GM19328 (cell line): ENCODE results near the gene ADISSP.

Source experiments
- ATAC-seq: cut with Tn5 transposase; IDR thresholded peaks from one replicate; pipeline ENCODE4 v1.9.1; 2021; ENCODE audit warnings: mild to moderate bottlenecking, moderate library complexity; ENCODE audit not compliant: unreplicated experiment

ADISSP gene

GRCh38 chr20:3782597-3782996 is 15.0 kb upstream of the ADISSP start:
- no peak for ATAC-seq

DNA sequence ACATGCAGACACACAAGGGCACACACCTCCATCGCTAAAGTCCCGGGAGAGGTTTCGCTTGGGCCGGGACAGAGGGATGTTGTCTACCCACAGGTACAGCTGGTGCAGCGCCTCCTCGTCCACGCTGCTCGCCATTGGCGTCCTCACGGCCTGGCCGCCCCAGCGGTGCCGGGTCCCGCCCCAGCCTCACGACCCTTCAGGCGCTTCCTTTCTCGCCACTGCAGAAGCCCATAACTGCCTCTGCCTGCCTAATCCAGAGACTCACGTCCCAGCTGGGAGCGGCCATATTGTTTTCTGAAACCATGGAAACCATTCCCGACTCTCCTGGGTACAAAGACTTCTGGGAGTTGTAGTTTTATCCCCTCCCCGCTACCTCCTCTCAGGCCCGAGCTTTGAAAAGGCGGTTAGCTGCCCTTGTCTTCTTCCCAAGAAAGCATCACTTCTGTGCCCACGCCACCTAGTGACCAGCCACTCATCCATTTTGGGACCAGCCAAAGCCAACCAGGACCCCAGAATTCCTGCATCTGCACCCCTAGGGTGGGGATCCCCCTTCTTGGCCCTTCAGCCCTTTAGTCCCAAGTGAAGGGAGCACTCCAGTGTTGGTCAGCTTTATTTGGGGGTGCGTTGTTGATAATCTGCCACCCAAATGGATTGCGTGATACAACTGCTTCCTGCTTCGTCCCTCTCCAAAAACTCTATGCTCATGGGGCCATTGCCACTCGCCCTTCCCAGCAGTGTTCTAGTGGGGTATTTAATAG is 13.8 kb upstream of the ADISSP start, which contains the start of gene SPEF1:
TSS of gene SPEF1 (minus strand) at position 296 of the 758 bp plus-strand sequence. CDS start at position 135, 161 bp downstream.
- peak; percentile 59 for ATAC-seq

DNA sequence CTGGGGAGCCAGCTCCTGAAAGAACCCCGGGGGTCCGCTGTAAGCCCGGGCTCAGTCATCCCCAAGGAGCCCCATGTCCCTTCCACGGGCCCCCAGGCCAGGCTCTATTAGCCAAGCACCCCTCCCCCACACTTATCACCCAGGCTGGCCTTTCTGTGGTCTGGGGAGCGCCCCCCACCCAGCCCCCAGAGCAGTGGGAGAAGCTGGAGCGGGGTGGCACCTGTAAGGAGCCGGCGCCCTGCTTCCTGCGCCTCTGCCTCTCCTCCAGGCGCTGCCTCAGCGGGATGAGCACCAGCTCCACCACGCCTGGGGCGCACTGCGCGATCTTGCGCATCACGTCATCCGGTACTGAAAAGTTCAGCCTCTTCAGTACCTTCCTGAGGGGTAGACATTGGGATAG is 11.4 kb upstream of the ADISSP start:
- ATAC-seq = no peak

GRCh38 chr20:3777716-3778629 is 10.4 kb upstream of the ADISSP start:
- ATAC-seq = no peak

- no peak for ATAC-seq
These were observed 9.8 kb upstream of the ADISSP start for GRCh38 chr20:3777381-3777715.

DNA sequence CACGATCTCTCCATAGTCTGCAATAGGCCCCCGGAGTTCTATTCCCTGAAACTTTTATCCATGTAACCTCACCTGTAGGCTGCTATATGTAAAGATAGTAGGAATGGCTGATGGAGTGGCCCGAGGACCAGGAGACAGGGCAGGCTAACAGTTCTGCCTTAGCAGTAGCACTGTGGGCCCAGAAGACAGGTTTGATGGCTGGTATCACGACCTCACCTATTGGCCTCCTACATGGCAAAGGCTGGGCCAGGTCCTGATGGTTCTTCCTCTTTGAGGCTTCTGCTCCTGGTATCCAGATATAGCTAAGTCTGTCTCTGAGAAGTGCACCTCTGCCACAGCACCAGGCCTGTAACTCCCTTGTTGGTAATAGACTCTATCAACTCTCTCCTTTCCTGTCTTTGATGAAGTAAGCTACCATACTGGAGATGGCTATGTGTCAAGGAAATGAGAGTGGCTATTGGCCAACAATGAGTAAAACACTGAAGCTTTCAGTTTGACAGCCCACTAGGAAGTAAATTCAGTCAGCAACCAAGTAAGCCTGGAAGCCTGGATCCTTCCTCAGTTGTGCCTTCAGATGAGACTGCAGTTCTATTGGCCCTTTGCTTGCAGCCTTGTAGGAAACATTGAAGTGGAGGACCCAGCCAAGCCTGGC is 8.0 kb upstream of the ADISSP start:
- no peak for ATAC-seq

DNA sequence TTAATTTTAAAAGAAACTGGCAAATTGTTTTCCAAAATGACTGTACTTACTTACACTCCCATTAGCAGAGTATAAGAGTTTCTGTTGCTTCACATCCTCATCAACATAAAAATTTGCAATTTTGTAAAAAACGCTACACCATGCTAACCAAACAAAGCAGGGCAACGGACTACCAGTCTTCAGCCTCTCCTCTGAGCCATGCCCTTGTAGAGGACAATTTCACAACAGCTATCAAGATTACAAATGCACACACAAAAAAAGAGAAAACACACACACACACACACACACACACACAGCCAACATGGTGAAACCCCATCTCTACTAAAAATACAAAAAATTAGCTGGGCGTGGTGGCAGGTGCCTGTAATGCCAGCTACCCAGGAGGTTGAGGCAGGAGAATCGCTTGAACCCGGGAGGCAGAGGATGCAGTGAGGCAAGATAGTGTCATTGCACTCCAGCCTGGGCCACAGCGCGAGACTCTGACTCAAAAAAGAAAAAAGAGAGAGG is 4.1 kb upstream of the ADISSP start:
- no peak for ATAC-seq

GRCh38 chr20:3768342-3769130 is 983 bp upstream of the ADISSP start:
- ATAC-seq = peak; percentile 35

DNA sequence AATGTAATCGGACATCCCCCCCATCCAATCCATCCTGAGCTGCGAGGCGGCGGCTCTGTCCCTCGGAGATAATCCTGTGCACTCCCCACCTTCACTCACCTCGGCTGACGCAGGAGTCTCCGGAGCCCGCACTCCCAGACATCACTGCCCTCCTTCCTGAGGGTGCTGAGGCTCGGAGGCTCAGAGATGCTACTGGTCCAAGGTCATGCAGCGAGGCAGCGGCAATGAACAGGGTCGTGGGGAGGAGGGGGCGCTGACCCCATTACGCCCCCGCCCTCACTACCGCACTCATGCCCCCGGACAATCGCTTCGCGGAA is 485 bp downstream of the ADISSP start:
- no peak for ATAC-seq

GRCh38 chr20:3766422-3767109 is 987 bp downstream of the ADISSP start:
- no peak for ATAC-seq

GRCh38 chr20:3765171-3765882 is 2.2 kb downstream of the ADISSP start:
- no peak for ATAC-seq

DNA sequence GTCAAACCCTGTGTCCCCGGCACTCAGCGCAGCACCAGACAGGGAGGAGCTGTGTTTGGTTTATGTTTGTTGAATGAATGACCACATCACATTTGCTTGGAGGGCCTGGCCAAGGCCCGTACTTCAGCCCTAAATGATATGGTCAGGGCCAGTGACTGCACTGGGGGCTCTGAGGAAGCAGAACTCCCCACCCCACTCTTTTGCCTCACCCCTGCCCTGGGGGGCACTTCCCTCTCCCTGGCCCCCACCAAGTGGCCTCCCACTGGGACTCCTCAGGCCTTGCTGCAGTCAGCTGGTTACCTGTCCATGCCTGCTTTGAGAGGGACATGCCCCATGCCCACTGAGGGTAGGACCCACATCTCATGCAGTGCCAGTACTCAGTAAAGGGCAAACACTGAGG is 2.9 kb downstream of the ADISSP start:
- ATAC-seq = no peak

DNA sequence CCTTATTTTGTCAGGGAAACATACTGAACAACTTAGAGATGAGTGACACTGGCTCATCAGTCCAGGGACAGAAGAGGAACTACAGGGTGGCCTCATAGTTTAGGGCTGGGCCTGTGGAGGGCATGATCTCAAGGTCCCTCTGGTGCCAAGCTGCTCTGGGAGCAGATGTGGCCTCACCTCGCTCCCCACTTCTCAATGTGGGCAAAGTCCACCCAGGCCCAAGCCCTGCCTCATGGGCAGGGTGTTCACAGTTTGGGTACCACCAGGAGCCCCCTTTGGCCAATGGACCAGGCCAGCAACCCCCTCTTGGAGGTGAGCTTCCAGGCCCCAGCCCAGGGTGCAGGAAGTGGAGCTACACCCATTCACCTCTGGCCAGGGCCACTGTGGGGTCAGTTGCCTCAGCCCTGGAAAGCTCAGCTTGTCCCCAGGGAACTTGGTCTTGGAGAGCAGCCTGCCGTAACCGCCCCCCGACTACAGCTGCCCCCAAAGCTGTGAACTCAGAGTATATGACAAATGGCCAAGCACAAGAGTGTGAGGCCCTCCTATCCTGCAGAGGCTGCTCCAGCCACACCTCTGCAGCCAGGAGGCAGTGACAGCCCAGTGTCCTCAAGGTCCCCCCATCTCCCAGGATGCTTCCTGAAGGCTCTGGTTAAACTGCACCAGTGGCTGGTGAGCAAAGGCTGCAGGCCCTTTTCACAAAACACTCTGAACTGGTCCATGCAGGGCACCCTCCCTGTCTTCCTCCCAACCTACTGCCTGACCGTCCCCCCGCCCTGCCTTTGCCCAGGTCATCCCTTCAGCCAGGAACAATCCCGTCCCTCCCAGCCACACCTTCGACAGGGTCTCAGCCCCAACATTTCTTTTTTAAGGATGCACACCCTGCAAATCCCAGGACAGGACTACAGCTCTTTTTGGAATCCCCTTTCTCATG is 3.6 kb downstream of the ADISSP start:
- no peak for ATAC-seq

- no peak for ATAC-seq
These were observed 6.8 kb downstream of the ADISSP start for GRCh38 chr20:3760655-3761348.

DNA sequence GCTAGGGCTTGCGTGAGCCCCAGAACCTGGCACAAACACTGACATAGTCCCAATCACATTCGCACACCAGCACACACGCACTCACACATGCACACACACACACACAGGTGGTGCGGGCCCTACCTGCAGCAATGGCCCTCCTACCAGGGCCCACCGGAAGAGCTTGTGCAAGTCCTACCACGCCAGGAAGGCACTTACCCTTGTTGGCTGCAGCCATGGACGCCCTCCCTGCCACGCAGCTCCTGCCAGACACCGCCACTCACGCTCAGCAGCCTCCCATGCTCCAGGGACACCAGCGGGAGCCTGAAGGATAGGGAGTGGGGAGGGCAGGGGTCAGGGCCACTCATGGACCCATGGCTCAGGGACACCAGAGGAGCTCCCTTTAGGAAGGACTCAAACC is 7.7 kb downstream of the ADISSP start:
- no peak for ATAC-seq

DNA sequence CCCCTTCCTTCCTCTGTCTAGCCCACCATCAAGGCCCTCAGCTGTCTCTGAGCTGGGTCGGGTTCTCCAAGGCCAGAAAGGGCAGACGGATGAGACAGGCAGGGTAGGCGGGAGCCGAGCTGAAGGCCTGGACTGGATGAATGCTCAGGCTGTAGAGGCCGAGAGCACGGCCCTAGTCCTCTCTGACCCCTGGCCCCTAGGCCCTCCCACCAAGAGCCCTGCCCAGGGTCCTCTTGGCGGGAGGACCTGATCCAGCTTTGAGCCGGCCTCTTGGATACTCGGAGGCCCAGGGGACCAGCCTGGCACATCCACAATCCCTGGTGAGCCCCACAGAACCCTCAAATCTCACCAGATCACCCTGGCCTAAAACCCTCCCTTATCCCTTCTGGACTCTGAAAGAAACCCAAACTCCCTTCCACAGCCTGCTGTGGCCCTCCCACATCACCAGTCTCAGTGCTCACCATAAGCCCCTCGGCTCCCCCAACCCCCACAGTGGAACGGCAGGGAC is 8.2 kb downstream of the ADISSP start:
- no peak for ATAC-seq

DNA sequence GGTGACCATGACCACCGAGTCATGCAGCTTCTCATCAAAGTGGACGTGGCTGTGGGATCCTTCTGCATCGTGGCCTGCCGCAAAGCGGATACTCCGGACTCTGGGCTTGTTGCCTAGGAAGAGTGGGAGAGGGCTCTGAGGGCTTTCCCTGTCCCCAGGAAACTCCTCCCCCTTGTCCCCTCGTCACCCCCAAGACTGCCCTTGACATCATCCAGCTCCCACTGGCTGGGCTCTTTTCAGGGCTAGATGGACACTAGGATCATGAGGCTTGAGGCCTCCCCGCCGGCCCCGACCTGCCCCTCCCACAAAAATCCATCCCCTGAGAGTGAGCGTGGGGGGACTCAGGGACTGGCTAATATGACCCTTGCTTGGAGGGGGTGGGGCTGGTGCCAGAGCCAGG is 9.0 kb downstream of the ADISSP start:
- ATAC-seq = no peak

- ATAC-seq = no peak
These were observed 10.3 kb downstream of the ADISSP start for GRCh38 chr20:3757268-3757667.
